Daoy (cell line): Measurements from ENCODE around the gene TPO. TPM values are rescaled to one million over a fixed set of nuclear protein-coding genes. Genes with fewer than 3 reads are reported as not detected.

ENCODE experiments used
- DNase-seq: peaks from one replicate; pipeline ENCODE4 v3.0.0-alpha.2; 2015; ENCODE audit warnings: low read depth
- total RNA-seq: library from RNA; depleted of rRNA; stranded (reverse); fragments of >200 nt; shearing (Covaris generic); gene quantifications from 2 replicates; pipeline ENCODE4 v1.2.3, GENCODE V29; 2014

TPO gene
- total RNA-seq, 1 experiment from 2014 or later: not detected

DNA sequence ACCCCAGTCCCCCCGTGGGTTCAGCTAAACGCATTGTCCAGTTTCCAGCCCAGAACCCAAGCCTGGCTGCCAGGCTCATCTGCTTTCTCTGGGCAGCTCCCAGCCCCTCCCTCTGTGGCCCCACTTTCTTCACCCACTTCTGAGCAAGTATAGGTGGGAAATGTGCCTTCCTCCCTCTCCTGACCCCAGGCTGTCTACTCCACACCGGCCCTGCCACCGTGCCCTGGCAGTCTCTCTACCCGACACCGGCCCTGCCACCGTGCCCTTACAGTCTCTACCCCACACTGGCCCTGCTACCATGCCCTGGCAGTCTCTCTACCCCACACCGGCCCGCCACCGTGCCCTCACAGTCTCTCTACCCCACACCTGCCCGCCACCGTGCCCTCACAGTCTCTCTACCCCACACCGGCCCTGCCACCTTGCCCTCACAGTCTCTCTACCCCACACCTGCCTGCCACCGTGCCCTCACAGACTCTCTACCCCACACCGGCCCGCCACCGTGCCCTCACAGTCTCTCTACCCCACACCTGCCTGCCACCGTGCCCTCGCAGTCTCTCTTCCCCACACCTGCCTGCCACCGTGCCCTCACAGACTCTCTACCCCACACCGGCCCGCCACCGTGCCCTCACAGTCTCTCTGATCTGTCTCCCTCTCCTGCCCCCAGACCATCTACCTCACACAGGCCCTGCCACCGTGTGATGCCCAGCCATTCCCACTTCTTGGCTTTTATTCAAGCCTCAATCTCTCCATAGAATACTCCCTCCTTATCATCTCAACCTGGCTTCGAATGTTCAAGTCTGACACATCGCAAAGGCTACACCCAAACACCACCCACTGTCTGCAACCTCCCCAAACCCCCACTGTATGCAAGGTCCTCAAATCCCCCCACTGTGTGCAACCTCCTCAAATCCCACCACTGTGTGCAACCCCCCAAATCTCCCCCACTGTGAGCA lies 108.9 kb downstream of the TPO start:
- DNase-seq: no peak

DNA sequence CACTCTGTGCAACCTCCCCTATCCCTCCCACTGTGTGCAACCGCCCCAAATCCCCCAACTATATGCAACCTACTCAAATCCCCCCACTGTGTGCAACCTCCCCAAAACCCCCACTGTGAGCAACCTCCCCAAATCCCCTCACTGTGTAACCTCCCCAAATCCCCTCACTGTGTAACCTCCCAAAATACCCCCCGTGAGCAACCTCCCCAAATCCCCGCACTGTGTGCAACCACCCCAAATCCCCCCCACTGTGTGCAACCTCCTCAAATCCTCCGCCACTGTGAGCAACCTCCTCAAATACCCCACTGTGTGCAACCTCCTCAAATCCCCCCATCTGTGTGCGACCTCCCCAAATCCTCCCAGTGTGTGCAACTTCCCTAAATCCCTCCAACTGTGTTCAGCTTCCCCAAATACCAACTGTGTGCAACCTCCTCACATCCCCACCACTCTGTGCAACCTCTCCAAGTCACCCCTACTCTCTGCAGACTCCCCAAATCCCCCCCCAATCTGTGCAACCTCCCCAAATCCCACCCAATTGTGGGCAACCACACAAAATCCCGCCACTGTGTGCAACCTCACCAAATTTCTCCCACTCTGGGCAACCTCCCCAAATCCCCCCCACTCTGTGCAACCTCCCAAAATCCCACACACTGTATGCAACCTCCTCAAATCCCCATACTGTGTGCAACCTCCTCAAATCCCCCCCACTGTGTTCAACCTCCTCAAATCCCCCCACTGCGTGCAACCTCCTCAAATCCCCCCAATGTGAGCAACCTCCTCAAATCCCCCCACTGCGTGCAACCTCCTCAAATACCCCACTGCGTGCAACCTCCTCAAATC lies 114.1 kb downstream of the TPO start:
- no peak for DNase-seq

DNA sequence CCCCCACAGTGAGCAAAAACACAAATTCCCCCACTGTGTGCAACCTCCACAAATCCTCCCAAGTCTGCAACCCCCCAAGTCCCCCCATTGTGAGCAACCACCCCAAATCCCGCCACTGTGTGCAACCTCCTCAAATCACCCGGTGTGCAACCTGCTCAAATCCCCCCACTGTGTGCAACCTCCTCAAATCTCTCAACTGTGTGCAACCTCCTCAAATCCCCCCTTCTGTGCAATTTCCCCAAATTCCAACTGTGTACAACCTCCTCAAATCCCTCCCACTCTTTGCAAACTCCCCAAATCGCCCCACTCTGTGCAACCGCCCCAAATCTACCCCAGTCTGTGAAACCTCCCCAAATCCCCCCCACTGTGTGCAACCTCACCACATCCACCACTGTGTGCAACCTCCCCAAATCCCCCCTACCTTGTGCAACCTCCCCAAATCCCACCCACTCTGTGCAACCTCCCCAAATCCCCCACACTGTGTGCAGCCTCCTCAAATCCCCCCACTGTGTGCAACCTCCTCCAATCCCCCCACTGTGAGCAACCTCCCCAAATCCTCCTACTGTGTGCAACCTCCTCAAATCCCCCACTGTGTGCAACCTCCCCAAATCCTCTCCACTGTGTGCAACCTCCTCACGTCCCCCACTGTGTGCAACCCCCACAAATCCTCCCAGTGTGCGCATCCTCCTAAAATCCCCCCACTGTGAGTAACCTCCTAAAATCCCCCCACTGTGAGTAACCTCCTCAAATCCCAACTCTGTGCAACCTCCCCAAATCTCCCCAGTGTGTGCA lies 115.2 kb downstream of the TPO start:
- no peak for DNase-seq

DNA sequence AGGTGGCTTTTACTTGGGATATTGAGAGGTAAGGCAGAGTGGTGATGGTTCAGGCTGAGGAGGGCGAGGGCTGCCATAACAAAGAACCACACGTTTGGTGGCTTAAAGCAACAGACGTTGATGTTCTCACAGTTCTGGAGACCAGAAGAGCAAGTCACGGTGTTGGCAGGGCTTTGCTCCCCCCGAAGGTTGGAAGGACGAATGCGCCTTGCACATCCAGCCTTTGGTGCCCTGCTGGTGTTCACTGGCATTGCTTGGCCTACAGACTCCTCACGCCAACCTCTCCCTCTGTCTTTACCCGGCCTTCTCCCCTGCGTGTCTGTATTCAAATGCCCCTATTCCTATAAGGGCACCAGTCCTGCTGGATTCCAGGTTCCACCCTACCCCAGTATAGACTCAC lies 125.4 kb downstream of the TPO start:
- DNase-seq: peak; percentile 48

DNA sequence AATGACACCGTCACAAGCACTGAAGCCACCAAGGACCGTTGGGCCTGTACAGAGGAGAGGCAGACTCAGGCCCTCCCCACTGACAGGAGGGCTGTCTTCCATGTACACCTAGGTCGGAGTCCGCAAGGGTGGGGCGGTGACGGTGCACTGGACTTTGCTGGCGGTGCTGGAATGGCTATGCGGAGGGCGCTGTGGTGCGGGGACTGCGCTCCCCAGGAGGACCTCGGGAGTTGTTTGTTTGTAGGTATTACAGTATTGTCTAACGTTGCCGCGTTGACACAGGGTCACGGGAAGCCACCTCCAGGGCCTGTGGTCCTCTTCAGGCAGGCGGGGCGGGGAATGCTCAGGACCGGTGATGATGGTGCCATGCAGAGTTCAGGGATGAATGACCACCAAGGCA lies 126.2 kb downstream of the TPO start:
- no peak for DNase-seq

DNA sequence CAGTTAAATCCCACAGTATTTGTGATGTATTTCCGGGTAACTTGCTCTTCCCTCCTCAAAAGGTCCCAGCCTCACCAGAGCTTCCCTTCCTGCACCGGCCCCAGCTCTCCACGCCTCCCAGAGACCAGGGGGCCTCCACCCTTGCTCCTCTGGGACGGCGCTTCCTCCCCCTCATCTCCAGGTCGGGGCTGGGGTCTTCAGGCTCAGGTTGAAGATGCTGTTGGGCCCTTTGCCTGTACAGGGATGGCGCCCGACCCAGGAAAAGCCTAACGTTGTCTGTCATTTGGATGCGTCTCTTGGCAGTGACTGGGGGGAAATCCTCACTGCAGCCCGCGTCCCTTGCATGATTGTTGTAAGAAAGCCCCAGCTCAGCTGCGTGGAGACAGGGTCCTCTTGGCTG lies 126.7 kb downstream of the TPO start:
- no peak for DNase-seq

DNA sequence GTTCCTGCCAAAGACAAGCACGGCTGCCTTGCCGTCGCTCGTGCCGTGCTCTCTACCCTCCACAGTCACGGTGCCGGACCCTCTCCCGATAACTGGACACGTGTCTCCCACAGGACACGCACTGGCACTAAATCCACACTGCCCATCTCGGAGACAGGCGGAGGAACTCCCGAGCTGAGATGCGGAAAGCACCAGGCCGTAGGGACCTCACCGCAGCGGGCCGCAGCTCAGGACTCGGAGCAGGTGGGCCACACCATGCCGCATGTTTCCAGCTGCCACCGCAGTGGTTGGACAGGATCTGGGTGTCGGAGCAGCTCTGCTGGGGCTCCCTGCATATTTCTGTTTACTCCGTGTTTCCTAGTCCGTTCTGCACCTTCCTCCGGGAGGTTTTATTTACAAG lies 127.2 kb downstream of the TPO start:
- no peak for DNase-seq

DNA sequence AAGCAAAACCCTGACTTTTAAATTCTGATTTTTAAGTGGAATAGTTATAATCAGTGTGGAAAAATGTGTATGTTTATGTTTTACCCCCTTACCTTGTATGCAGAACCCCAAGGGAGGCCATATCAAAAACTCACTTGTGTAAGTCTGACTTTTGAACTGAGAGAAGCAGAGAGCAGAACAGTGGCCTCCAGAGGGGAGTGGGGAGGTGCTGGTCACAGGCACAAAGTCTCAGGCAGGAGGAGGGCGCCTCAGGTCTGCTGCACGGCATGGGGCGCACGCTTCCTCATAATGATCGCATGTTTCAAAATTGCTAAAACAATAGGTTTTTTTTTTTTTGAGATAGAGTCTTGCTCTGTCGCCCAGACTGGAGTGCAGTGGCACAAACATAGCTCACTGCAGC lies 127.8 kb downstream of the TPO start:
- DNase-seq: no peak

DNA sequence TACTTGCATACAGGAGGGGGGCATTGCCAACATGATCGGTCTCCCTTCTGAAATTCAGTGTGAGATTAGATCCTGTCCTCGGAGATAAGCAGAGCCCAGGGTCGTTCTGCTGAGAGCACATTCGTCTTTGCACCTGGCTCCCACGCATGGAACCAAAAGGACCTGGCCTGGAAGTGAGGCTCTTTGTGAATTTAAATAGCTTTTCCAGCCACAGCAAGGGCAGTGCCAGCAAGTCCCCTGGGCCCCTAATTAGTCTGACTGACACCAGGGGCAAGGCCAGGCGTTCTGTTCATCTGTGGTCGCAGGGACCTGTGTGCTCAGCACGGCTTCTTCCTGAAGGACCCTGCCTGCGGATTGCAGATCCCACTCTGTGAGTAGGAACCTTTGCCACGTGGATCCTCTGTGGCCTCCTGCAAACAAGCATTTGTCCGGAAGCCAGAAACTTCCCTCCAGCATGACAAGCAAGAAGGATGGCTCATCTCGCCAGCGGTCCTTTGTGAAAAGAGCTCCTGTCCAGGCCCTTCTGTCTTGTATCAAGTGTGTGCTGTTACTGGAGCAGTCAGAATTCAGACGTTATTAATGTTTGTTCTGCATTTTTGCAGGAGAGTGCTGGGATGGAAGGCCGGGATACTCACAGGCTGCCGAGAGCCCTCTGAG lies 128.7 kb downstream of the TPO start:
- no peak for DNase-seq

DNA sequence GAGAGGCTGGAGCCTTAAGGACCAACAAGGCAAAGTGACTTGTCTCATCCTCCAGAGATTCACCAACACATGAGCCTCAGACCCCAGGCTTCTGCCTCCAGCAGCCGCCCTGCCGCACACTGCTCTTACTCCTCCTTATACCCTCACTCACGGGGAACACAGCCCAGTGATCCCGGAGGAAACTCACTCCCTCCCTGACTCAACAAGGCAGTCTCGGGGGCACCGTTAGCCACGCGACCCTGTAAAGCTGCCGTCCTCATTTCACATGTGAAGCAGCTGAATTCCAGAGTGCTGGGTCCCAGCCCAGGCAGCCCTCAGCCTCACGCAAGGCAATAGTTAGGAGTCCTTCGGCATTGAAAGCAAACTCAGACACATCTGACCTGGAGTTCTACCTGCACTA lies 129.7 kb downstream of the TPO start:
- DNase-seq: no peak

DNA sequence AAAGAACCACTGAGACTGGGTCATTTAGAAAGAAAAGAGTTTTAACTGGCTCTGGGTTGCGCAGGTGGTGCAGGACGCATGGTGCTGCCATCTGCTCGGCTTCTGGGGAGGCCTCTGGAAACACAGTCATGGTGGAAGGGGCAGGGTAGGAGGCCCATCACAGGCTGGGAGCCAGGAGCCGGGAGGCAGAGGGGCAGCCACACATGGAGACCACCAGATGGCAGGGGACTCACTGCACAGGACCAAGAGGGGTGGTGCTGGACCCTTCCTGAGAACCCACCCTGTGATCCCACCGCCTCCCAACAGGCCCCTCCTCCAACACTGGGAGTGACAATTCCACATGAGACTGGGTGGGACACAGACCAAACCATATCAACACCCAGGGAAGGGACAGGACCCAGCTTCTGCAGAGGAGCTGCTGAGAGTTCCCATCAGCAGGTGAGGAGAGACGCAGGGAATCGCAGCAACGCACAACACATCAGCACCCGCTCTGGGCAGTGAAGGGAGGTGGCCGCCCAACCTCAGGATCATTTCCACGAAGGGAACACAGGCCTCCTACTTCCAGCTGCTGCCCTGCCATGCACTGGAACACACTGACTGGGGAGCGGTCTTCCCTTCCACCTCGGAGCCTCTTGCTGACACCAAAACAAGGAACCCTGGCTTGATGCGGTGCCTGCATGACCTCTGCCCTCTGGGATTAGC lies 130.7 kb downstream of the TPO start:
- no peak for DNase-seq

DNA sequence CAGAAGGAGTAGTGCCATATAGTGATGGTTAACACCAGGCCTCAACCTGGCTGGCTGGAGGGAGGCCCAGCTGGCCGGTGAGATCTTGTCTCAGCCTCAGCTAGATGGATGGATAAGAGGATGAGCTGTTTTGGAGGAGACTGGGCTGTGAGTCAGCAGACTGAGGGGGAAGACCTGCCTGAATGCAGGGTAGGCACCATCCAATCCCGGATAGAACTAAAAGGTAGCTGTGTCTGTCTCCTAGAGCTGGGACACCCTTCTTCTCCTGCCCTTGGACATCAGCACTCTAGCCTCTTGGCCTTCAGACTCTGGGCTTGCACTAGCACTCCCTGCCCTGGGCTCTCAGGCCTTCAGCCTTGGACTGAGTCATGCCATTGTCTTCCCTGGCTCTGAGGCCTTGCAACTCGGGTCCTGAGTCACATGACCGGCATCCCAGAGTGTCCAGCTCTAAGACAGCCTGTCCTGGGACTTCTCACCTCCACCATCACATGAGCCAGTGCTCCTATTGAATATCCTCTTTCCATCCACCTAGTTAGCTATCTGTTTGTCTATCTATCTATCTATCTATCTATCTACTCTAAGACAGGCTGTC lies 131.3 kb downstream of the TPO start:
- no peak for DNase-seq

DNA sequence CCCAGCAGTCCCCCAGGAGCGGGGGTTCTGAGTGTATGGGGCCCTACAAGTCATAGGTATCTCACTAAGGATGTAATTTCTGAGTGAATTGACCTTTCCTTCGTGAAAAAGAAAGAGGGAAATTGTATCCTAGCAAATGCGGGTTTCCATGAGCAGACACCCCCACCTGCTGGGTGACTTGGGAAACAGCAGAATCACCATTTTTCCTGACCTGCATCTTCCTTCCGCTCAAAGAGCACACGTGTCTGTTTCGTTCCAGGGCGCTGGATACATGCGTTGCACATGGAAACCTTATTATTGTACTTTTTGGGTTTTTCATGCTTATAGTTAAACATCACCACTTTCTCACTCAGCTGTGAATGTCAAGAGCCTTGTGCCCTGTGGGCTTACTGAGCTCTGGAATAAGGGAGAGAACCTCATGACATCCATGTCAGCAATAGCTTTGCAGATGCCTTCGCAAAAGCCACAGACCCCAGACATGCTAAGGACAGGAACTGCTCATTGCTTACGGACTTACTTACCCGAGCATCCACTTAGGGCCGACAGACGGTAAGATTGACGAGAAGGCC lies 132.8 kb downstream of the TPO start:
- DNase-seq: peak; percentile 65

DNA sequence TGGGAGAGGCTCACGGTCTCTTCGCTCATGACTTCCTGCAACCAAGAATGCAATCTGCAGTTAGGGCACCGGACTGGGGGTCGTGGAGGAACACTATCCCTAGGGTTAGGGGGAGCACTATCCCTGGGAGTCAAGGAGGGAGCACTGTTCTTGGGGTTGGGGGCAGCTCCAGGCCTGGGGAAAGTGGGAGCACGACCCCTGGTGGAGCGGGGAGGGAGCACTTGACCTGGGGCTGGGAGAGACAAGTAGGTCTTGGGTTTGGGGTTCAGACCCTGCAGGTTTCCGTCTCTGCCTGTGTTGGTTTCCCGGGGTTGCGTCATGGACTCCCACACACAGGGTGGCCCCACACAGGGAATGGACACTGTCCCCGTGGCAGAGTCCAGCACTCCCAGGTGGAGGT lies 133.6 kb downstream of the TPO start:
- no peak for DNase-seq

DNA sequence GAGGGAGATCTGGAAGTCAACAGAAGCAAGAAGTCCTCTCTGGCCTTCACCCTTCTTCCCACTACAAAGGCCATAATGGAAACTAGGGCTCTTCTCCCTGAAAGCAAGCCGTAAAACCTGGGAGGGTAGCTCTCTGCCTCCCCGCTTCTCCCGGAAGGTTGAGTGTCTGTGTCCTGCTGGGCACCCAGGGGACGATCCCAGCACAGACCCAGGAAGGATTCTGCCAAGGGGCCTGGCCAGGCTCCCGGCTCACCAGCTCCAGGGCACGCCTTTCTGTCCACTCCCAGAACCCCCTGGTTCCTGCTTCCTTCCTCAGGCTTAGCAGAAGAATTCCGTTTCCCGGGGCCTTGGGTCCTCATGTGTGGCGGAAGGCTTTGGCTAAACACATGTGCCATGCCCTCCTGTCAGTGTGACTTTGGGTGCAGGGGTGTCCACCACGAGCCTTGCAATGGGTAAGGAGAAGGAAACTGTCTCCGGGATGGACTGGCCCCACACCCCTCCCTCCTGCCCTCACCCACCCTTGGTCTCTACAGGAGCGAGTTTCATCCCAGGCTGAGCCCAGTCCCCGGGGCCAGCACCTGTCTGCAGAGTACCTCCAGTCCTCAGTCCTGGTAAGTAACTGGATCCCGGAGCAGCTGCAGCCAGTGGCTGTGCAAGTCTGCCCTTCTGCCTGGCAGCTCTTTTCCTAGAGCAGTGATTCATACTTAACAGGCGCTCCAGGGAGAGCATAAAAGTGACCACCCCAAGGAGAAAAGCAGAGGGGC lies 135.8 kb downstream of the TPO start:
- DNase-seq: no peak

DNA sequence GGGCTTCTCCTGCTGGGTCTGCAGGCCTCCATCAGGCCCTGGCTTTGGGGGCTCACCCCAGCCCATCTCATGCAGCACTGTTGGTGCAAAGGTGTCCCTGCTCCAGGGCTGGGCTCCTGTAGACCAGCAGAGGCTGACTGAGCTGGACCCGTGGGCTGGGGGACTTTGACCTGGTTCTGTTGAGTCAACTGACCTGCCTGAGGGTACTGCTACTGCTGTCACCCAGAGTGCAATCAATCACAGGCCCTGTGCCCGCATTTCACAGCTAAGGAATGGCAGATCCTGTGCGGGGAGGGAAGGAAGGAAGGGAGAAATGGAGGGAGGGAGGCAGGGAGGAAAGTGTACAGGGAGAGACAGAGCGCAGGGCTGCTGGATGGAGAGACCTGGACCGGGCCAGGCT lies 136.8 kb downstream of the TPO start:
- no peak for DNase-seq

DNA sequence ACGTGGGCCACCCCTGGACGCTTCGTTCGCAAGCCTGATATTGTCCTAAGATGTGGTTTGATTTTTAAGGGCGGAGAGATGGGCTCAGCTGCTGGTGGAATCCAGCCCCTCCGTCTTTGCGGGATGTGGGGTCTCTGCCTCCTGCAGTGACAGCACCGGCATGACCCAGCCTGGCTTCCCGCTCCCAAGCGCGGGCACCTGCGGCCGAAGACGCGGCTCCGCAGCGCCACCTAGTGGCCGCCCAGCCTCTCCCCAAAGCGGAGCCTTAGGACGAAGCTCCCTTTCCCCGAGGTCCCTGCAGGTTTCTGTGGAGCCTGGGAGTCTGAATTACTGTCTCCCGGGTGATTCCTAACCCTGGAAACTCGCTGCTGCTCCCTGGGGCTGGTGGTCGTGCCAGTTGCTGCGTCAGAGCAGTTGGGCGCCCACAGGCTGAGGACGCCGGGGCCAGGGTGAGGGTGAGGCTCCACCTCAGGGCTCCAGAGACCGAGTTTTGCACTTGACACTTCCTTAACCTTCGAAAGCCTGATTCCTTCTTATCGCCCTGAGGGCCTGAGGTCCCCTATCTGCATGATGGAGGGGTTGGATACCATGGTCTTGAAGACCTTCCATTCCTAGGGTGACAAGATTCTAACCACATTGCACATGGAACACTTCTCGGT lies 137.5 kb downstream of the TPO start:
- peak; percentile 72 for DNase-seq

DNA sequence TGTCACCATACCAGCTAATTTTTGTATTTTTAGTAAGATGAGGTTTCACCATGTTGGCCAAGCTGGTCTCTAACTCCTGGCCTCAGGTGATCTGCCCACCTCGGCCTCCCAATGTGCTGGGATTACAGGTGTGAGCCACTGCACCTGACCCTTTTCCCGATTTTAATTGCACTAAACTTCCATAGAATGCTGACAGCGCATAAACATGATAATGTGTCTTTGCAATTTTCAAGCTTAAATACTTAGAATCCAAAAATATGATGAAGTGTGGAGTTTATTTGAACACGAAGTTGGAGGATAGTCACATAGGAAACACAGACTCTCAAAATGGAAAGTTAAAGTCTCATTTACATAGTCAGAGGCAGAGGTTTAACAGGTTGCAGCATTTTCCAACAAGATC lies 138.6 kb downstream of the TPO start:
- DNase-seq: no peak

DNA sequence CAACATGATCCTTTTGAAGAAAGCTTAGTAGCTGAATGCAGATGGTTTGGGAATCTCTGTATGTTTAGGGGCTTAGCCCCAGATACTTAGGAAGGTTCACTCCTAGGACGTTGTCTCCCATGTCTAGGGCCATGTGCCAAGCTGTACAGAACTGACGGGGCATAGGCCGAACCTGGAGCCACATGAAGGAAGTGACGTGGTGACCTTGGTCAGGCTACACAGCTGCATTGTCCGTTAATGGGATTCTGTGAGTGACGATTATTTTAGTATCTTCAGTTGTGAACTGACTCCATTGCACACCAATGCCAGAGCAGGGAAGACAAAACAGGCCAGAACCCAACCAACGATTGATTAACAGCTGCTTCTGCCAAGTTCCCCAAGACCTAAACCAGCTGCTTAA lies 139.3 kb downstream of the TPO start:
- DNase-seq: no peak
